Measurements from ENCODE around the gene LRRK1. TPM values are rescaled to one million over a fixed set of nuclear protein-coding genes. Genes with fewer than 3 reads are reported as not detected.

LRRK1 gene
- total RNA-seq, 4 donors from 2014 or later = 9.4 to 35.5 (median 16.9) TPM

GRCh38 chr15:101044625-101045235, 125.6 kb downstream of the LRRK1 start:
- TF ChIP-seq CTCF (IDR thresholded peaks at IDR 0.05) = no peak
- ATAC-seq (ENCODE audit: low FRiP score) = no peak

GRCh38 chr15:101045236-101045646, 126.1 kb downstream of the LRRK1 start:
- ATAC-seq (ENCODE audit: low FRiP score) (no peak), DNase-seq (ENCODE audit: low spot score) (no peak)
- no peak for TF ChIP-seq CTCF (IDR thresholded peaks at IDR 0.05)

More at GRCh38 chr15:101044625-101045235, 125.6 kb downstream of the LRRK1 start:
- DNase-seq (ENCODE audit: low spot score) = peak; percentile 19

- no peak for TF ChIP-seq CTCF (IDR thresholded peaks at IDR 0.05)
- no peak for ATAC-seq (ENCODE audit: low FRiP score)
- DNase-seq (ENCODE audit: low spot score) = peak; percentile 18
Observed at GRCh38 chr15:101045835-101046691, 126.9 kb downstream of the LRRK1 start.

GRCh38 chr15:101046826-101047225, 127.7 kb downstream of the LRRK1 start:
- DNase-seq (ENCODE audit: low spot score) = no peak

GRCh38 chr15:101047301-101047781, 128.2 kb downstream of the LRRK1 start:
- ATAC-seq (ENCODE audit: low FRiP score) (no peak), DNase-seq (ENCODE audit: low spot score) (peak; percentile 5)
- no peak for TF ChIP-seq CTCF (IDR thresholded peaks at IDR 0.05)

More at GRCh38 chr15:101046826-101047225, 127.7 kb downstream of the LRRK1 start:
- no peak for ATAC-seq (ENCODE audit: low FRiP score)
- TF ChIP-seq CTCF (IDR thresholded peaks at IDR 0.05) = no peak

- no peak for TF ChIP-seq CTCF (IDR thresholded peaks at IDR 0.05)
- no peak for ATAC-seq (ENCODE audit: low FRiP score)
- DNase-seq (ENCODE audit: low spot score) = peak; percentile 11
Observed at GRCh38 chr15:101048176-101048575, 129.0 kb downstream of the LRRK1 start.
